Hindlimb muscle (tissue), 1 donor: ENCODE data around the gene ERCC2. TPM values are rescaled to one million over a fixed set of nuclear protein-coding genes. Genes with fewer than 3 reads are reported as not detected.
"Not testable (repeated sequence)": the region's sequence is repeated elsewhere in the genome, so short reads cannot be mapped to it uniquely, and the experiment has no call there.

Experiments used
- DNase-seq: peaks from one replicate; pipeline ENCODE4 v3.0.0-alpha.2; 2013
- polyA plus RNA-seq: library from polyadenylated mRNA; unstranded; fragments of 120-200 nt; gene quantifications from one replicate; pipeline ENCODE4 v1.2.1, GENCODE V29; 2013; ENCODE audit not compliant: insufficient read length

The ERCC2 gene
- 15.4 TPM for polyA plus RNA-seq

- DNase-seq, result peak; percentile 99
These were observed at the start of gene ERCC2 for GRCh38 chr19:45370410-45371204. Gene ERCC2 (minus strand): TSS chr19:45370573. CDS start chr19:45370540, 33 bp downstream.

GRCh38 chr19:45419895-45420294 lies 49.5 kb upstream of the ERCC2 start:
- no peak for DNase-seq

- DNase-seq, result no peak
These were observed 49.0 kb upstream of the ERCC2 start for GRCh38 chr19:45419396-45419795.

GRCh38 chr19:45418802-45419201 lies 48.4 kb upstream of the ERCC2 start:
- DNase-seq, result no peak

GRCh38 chr19:45417151-45417550 lies 46.8 kb upstream of the ERCC2 start:
- DNase-seq, result no peak

GRCh38 chr19:45414468-45414867 lies 44.1 kb upstream of the ERCC2 start:
- DNase-seq, result no peak

- DNase-seq, result no peak
These were observed 43.1 kb upstream of the ERCC2 start for GRCh38 chr19:45413497-45413896.

- not testable (repeated sequence) for DNase-seq
These were observed 40.0 kb upstream of the ERCC2 start for GRCh38 chr19:45410330-45410729.

GRCh38 chr19:45409557-45409920 lies 39.2 kb upstream of the ERCC2 start:
- DNase-seq, result no peak

GRCh38 chr19:45408830-45409556 lies 38.6 kb upstream of the ERCC2 start:
- DNase-seq, result no peak

GRCh38 chr19:45408121-45408520 lies 37.7 kb upstream of the ERCC2 start:
- no peak for DNase-seq

- not testable (repeated sequence) for DNase-seq
These were observed 37.2 kb upstream of the ERCC2 start for GRCh38 chr19:45407585-45407984.

GRCh38 chr19:45407091-45407375 lies 36.7 kb upstream of the ERCC2 start:
- no peak for DNase-seq

GRCh38 chr19:45406226-45407090 lies 36.1 kb upstream of the ERCC2 start, which contains the start of gene POLR1G:
Gene POLR1G (plus strand): TSS chr19:45406644. CDS start chr19:45406697, 53 bp downstream.
- peak; percentile 85 for DNase-seq

GRCh38 chr19:45405435-45406225 lies 35.3 kb upstream of the ERCC2 start:
- DNase-seq, result peak; percentile 81

GRCh38 chr19:45404557-45405434 lies 34.4 kb upstream of the ERCC2 start, which contains the start of gene PPP1R13L:
Gene PPP1R13L (minus strand): TSS chr19:45405069. CDS start chr19:45398318, 6,751 bp downstream.
- DNase-seq, result no peak

- no peak for DNase-seq
These were observed 33.6 kb upstream of the ERCC2 start for GRCh38 chr19:45403781-45404556.

- DNase-seq, result no peak
These were observed 32.9 kb upstream of the ERCC2 start for GRCh38 chr19:45403272-45403671.

- no peak for DNase-seq
These were observed 32.1 kb upstream of the ERCC2 start for GRCh38 chr19:45402298-45403061.
